B cell (primary cell): Measurements from ENCODE around the gene SFT2D2. TPM values are rescaled to one million over a fixed set of nuclear protein-coding genes. Genes with fewer than 3 reads are reported as not detected.

Experiments used
- ATAC-seq: fragments of 200-7000 bp; cut with Tn5 transposase; one replicate; pipeline ENCODE4 v1.10.0; 2021; ENCODE audit warnings: low read depth, mild to moderate bottlenecking, moderate number of reproducible peaks, moderate library complexity
- CTCF ChIA-PET: fragments of 350-600 bp; sonication (Branson Sonifier 250); formaldehyde crosslinking; loops from one replicate; lab custom pipeline; 2021; ENCODE audit warnings: antibody characterized with exemption, inconsistent platforms; lab: Charles Lee
- POLR2A ChIA-PET: fragments of 350-600 bp; sonication (Branson Sonifier 250); formaldehyde crosslinking; loops from one replicate; lab custom pipeline; 2021; ENCODE audit warnings: antibody characterized with exemption; lab: Charles Lee
- DNase-seq: peaks from one replicate; pipeline ENCODE4 v3.0.0; 2013
- H2AFZ ChIP-seq: 2 replicates; pipeline ENCODE4 v1.6.1; 2012; ENCODE audit warnings: mild to moderate bottlenecking, low read depth, low read length; ENCODE audit not compliant: insufficient read depth, poor library complexity, severe bottlenecking
- H3K27ac ChIP-seq, 2 donors: 1 replicate in 1 of 2; 2 replicates in 1 of 2; pipeline ENCODE4 v1.5.1; 2012 to 2013; ENCODE audit warnings: low read length in 2 of 2, mild to moderate bottlenecking in 2 of 2, moderate library complexity in 1 of 2
- H3K27me3 ChIP-seq, 4 experiments: fragments of 200-600 bp in 1 of 4; sonication (generic) in 1 of 4; replicated peaks in 1 of 4; 1 replicate in 2 of 4; 2 replicates in 2 of 4; pipeline versions ENCODE4 v1.6.1 to v1.7.0; 2013 to 2016; ENCODE audit warnings: low read length in 3 of 4, mild to moderate bottlenecking in 2 of 4, mixed read lengths in 1 of 4, moderate library complexity in 1 of 4; ENCODE audit not compliant: insufficient read depth in 4 of 4, control insufficient read depth in 3 of 4; ENCODE audit errors: control extremely low read depth in 1 of 4
- H3K36me3 ChIP-seq, 2 experiments: replicated peaks in 1 of 2; 1 replicate in 1 of 2; 2 replicates in 1 of 2; pipeline versions ENCODE4 v1.6.1 to v1.7.1; 2013; ENCODE audit warnings: low read length in 1 of 2; ENCODE audit not compliant: insufficient read depth in 2 of 2, control insufficient read depth in 1 of 2; ENCODE audit errors: control extremely low read depth in 1 of 2, extremely low read depth in 1 of 2
- H3K4me1 ChIP-seq, 2 donors: fragments of 200-600 bp in 1 of 2; sonication (generic) in 1 of 2; 1 replicate in 1 of 2; 2 replicates in 1 of 2; pipeline versions ENCODE4 v1.5.1 to v1.6.1; 2013 to 2017; ENCODE audit warnings: low read length in 2 of 2; ENCODE audit not compliant: control insufficient read depth in 2 of 2, insufficient read depth in 2 of 2
- H3K4me2 ChIP-seq: replicated peaks from 2 replicates; pipeline ENCODE3; 2012; ENCODE audit warnings: mild to moderate bottlenecking, low read depth, low read length; ENCODE audit not compliant: poor library complexity, severe bottlenecking
- H3K4me3 ChIP-seq, 5 experiments: fragments of 200-600 bp in 1 of 5; sonication (generic) in 1 of 5; 1 replicate in 3 of 5; 2 replicates in 2 of 5; pipeline versions ENCODE4 v1.5.1 to v1.7.0; 2011 to 2016; ENCODE audit warnings: low read length in 4 of 5, mild to moderate bottlenecking in 4 of 5, low read depth in 2 of 5, control low read depth in 1 of 5, moderate library complexity in 1 of 5; ENCODE audit not compliant: insufficient read depth in 1 of 5; ENCODE audit errors: control extremely low read depth in 1 of 5, extremely low read depth in 1 of 5
- H3K79me2 ChIP-seq: fragments of 200-600 bp; sonication (generic); one replicate; pipeline ENCODE4 v1.6.0; 2016; ENCODE audit warnings: low read length; ENCODE audit not compliant: control insufficient read depth, insufficient read depth
- H3K9ac ChIP-seq: fragments of 200-600 bp; sonication (generic); 2 replicates; pipeline ENCODE4 v1.6.1; 2017; ENCODE audit warnings: mild to moderate bottlenecking, low read length, moderate library complexity
- H3K9me3 ChIP-seq, 3 donors: one replicate each; pipeline versions ENCODE4 v1.6.1 to v1.7.1; 2013; ENCODE audit warnings: low read length in 2 of 3; ENCODE audit not compliant: control insufficient read depth in 2 of 3, insufficient read depth in 1 of 3; ENCODE audit errors: control extremely low read depth in 1 of 3
- H4K20me1 ChIP-seq: 2 replicates; pipeline ENCODE4 v1.6.0; 2012; ENCODE audit warnings: mild to moderate bottlenecking, low read length; ENCODE audit not compliant: insufficient read depth, control insufficient read depth, poor library complexity, severe bottlenecking
- H3K27ac Mint-ChIP-seq: one replicate; pipeline ENCODE4 v1.8.0; 2021; ENCODE audit warnings: mixed read lengths
- H3K27me3 Mint-ChIP-seq: one replicate; pipeline ENCODE4 v1.8.0; 2021; ENCODE audit warnings: mixed read lengths
- H3K4me1 Mint-ChIP-seq: one replicate; pipeline ENCODE4 v1.8.0; 2021; ENCODE audit warnings: mixed read lengths
- H3K4me3 Mint-ChIP-seq: one replicate; pipeline ENCODE4 v1.8.0; 2021; ENCODE audit warnings: mixed read lengths
- H3K9me3 Mint-ChIP-seq: one replicate; pipeline ENCODE4 v1.8.0; 2022; ENCODE audit warnings: mixed read lengths; ENCODE audit not compliant: insufficient read depth
- EZH2 ChIP-seq: IDR thresholded peaks from 2 replicates; pipeline ENCODE4 v1.6.1; 2012; ENCODE audit warnings: borderline replicate concordance, low read depth, mild to moderate bottlenecking, moderate library complexity, low read length; ENCODE audit not compliant: insufficient read depth, poor library complexity, severe bottlenecking
- WGBS: methylation state at CpG from one replicate; pipeline ENCODE4 v1.1.5; 2013; ENCODE audit warnings: missing lambda C conversion rate; ENCODE audit not compliant: insufficient coverage; 5-methylcytosine and 5-hydroxymethylcytosine counted together
- intact Hi-C: fragments of 100-400 bp; cut with micrococcal nuclease; formaldehyde crosslinking; loops from one replicate; pipeline ENCODE4 v1.10.0; 2022
- polyA plus RNA-seq: library from polyadenylated mRNA; depleted of rRNA; stranded (reverse); fragments of >200 nt; gene quantifications from 2 replicates; pipeline ENCODE4 v1.2.3, GENCODE V29; 2012
- total RNA-seq, 2 donors: library from RNA; stranded (reverse); fragments of 120-200 nt in 1 of 2; gene quantifications; 1 replicate in 1 of 2; 2 replicates in 1 of 2; pipeline versions ENCODE4 v1.2.3 to v1.2.4, GENCODE V29; 2013 to 2022
- TF ChIP-seq, protein P1 (sequence below): fragments of 200-600 bp; IDR thresholded peaks from one replicate; pipeline ENCODE4 v1.8.0; 2022; ENCODE audit warnings: antibody characterized with exemption, mild to moderate bottlenecking

SFT2D2 gene
- total and polyA plus RNA-seq, 2 donors (not counting 1 experiment from before 2014, with no cell fraction given): 13.0 to 68.3 TPM

DNA sequence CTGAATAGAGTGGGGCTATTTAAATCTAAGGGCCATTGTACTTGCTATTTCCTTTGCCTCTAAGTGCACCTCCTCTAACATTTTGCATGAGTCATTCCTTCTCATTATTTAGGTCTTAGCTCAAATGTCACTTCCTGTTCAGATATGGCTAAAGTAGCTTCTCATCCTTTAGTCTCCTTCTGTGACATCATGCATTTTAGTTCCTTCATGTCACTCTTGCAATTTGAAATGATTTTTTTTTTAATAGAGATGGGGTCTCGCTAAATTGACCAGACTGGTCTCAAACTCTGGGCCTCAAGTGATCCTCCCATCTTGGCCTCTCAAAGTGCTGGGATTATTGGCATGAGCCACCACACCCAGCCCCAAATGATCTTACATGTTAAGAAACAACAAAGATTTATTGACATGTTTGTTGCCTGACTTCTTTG is 61.4 kb downstream of the SFT2D2 start:
- H3K27me3 ChIP-seq: no peaks in the 10 kb centered on the region
- TF ChIP-seq, protein P1, sequence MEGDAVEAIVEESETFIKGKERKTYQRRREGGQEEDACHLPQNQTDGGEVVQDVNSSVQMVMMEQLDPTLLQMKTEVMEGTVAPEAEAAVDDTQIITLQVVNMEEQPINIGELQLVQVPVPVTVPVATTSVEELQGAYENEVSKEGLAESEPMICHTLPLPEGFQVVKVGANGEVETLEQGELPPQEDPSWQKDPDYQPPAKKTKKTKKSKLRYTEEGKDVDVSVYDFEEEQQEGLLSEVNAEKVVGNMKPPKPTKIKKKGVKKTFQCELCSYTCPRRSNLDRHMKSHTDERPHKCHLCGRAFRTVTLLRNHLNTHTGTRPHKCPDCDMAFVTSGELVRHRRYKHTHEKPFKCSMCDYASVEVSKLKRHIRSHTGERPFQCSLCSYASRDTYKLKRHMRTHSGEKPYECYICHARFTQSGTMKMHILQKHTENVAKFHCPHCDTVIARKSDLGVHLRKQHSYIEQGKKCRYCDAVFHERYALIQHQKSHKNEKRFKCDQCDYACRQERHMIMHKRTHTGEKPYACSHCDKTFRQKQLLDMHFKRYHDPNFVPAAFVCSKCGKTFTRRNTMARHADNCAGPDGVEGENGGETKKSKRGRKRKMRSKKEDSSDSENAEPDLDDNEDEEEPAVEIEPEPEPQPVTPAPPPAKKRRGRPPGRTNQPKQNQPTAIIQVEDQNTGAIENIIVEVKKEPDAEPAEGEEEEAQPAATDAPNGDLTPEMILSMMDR: no peak
- no peak for TF ChIP-seq EZH2
- WGBS: no CpG with 5 or more reads among the region's 1 CpG
- no peak overlapping the region for H3K9ac ChIP-seq
- no peak overlapping the region for H3K4me2 ChIP-seq
- POLR2A ChIA-PET: no interaction called here
- H3K79me2 ChIP-seq: no peaks in the 10 kb centered on the region
- H3K36me3 ChIP-seq: no peaks in the 10 kb centered on the region
- Mint-ChIP-seq H3K27me3 (no peaks in the 10 kb centered on the region), H3K4me3 (no peak overlapping the region), H3K4me1 (peaks cover 4% of the 10 kb centered on the region), H3K27ac (no peak overlapping the region), H3K9me3 (no peaks in the 10 kb centered on the region)
- H3K27ac ChIP-seq: no peak overlapping the region
- H3K9me3 ChIP-seq: no peaks in the 10 kb centered on the region
- no peak overlapping the region for H2AFZ ChIP-seq
- no peaks in the 10 kb centered on the region for H3K4me1 ChIP-seq
- DNase-seq: no peak
- no peak overlapping the region for H3K4me3 ChIP-seq
- CTCF ChIA-PET: no interaction called here
- intact Hi-C loops: no loop called here
- ATAC-seq: no peak
- no peaks in the 10 kb centered on the region for H4K20me1 ChIP-seq

DNA sequence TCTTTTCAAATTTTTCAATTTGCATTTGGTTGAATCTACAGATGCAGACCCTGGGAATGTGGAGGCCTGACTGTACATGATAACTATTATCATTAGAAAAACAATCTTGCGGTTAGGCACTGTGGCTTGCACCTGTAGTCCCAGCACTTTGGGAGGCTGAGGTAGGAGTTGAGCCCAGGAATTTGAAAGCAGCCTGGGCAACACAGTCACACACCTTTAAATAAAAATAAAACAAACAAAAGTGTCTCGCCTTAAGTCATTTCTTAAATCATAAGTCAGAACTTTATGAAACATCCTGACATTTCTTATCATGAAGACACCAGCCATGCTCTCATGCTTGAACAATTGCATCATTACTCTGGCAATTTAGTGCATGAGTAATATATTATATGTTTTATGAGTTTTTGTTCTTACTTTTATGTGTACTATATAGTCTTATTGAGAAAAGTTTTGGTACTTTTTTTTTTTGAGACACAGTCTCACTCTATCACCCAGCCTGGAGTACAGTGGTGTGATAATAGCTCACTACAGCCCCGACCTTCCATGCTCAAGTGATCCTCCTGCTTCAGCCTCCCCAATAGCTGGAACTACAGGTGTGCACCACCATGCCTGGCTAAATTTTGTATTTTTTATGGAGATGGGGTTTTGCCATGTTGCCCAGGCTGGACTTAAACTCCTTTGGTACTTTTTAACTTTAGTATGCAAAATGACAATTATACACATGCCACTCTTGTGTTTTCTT is 62.7 kb downstream of the SFT2D2 start:
- Mint-ChIP-seq H3K4me1 (peaks cover 4% of the 10 kb centered on the region), H3K27me3 (no peaks in the 10 kb centered on the region), H3K4me3 (no peak overlapping the region), H3K9me3 (no peaks in the 10 kb centered on the region), H3K27ac (no peak overlapping the region)
- intact Hi-C loops: no loop called here
- no peak overlapping the region for H3K4me3 ChIP-seq
- POLR2A ChIA-PET: no interaction called here
- DNase-seq (no peak), ATAC-seq (no peak)
- H3K27ac ChIP-seq: no peak overlapping the region
- WGBS: 100% methylated on average over 1 of the region's 3 CpGs
- H3K79me2 ChIP-seq: no peaks in the 10 kb centered on the region
- TF ChIP-seq, protein P1: no peak
- TF ChIP-seq EZH2: no peak
- H3K9ac ChIP-seq: no peak overlapping the region
- no peaks in the 10 kb centered on the region for H3K9me3 ChIP-seq
- H3K27me3 ChIP-seq: no peaks in the 10 kb centered on the region
- no peak overlapping the region for H2AFZ ChIP-seq
- no peaks in the 10 kb centered on the region for H3K36me3 ChIP-seq
- H3K4me1 ChIP-seq: no peaks in the 10 kb centered on the region
- no peaks in the 10 kb centered on the region for H4K20me1 ChIP-seq
- H3K4me2 ChIP-seq: no peak overlapping the region
- CTCF ChIA-PET: no interaction called here
